ENCODE results near the gene RBM4.

Gene RBM4

DNA sequence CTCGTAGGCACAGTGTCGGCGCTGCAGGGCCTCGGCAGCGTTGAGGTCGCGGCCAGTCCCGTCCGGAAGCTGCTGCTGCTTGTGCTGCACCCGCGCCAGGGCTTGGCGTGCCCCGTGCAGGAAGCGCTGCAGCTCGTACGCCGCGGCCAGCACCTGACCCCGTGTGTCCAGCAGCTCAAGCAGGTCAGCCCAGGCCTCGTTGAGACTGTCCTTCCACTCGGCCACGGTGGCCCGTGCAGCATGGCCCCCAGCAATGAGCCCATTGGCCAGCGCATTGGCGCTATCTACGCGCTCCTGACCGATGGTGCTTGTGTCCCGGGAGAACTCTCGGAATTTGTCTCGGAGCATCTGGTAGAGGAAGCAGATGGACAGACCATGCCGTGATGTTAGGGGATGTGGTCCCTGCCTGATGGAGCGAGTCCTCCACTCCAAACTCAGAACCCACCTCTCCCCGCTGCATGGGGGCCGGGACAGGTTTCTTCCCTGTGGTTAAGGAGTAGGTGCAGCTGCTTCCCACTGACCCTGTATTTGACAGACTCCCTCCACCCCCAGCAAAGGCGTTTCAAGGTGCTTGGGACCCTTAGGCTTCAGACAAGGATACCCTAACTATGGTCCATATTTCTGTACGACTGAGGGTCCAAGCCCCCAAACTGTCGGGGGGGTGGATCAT lies 52.9 kb downstream of the RBM4 start:
- H3K4me3 ChIP-seq (ENCODE audit: low read depth, low read length), result no peak overlapping the region
- TF ChIP-seq CTCF (IDR thresholded peaks at IDR 0.05; ENCODE audit: control insufficient read depth, extremely low read depth, insufficient read depth), result no peak
- DNase-seq (ENCODE audit: low read depth), result no peak

- DNase-seq (ENCODE audit: low read depth), result no peak
- H3K4me3 ChIP-seq (ENCODE audit: low read depth, low read length), result no peak overlapping the region
- no peak for TF ChIP-seq CTCF (IDR thresholded peaks at IDR 0.05; ENCODE audit: control insufficient read depth, extremely low read depth, insufficient read depth)
Measured at GRCh38 chr11:66692446-66692845, 53.9 kb downstream of the RBM4 start.

DNA sequence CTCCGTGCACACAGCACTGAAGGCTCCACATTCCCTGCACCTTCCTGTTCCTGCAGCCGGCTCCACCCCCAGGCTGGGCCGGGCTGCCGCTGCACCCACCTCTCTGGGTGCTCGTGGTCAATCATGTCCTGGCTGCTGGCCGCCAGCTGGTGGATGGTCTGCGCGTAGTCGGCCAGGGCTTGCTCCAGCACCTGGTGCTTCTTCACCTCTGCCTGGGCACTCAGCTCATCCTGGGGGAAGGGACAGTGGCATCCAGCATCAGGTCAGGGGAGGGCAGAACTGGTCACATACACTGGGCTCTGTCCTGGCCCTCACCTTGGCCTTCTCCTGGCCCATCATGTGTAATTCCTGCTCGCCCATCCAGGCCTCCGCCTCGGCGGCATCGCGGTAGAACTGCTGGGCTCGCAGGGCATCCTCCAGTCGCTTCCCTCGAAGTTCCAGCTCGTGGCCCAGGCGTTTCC lies 54.4 kb downstream of the RBM4 start:
- no peak overlapping the region for H3K4me3 ChIP-seq (ENCODE audit: low read depth, low read length)
- TF ChIP-seq CTCF (IDR thresholded peaks at IDR 0.05; ENCODE audit: control insufficient read depth, extremely low read depth, insufficient read depth), result no peak
- no peak for DNase-seq (ENCODE audit: low read depth)

DNA sequence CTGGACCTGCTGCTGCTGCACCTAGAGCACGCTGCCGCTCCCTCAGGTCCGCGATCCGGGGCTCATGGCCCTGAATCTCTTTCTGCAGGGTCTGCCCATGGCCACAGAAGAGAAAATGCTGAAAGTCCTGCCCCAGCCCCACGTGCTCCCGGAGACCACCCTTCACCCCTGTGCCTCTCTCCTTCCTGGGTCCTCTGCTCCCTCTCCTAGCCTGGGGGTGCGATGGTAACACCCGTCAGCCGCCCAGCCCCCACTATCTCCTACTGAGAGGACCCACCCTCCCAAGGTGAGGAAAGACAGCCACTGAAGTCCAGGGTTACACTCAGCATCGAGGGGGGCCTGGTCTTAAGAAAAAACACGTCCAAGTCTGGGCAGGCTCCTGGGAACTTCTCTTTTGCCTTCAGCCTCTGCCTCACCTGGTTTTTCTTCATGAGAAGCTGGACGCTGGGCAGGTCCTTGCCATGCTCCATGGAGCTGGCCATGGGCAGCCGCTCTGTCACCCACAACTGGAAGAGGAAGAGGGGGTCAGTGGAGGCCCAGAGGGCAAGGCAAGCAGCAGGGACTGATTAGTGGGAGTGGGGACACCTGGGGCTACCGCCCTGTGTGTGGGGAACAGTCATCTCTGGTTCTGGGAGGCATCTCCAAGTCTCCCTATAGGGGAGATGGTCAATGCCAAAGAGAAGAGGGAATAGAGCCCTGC lies 55.0 kb downstream of the RBM4 start:
- no peak for TF ChIP-seq CTCF (IDR thresholded peaks at IDR 0.05; ENCODE audit: control insufficient read depth, extremely low read depth, insufficient read depth)
- no peak for DNase-seq (ENCODE audit: low read depth)
- H3K4me3 ChIP-seq (ENCODE audit: low read depth, low read length), result no peak overlapping the region

DNA sequence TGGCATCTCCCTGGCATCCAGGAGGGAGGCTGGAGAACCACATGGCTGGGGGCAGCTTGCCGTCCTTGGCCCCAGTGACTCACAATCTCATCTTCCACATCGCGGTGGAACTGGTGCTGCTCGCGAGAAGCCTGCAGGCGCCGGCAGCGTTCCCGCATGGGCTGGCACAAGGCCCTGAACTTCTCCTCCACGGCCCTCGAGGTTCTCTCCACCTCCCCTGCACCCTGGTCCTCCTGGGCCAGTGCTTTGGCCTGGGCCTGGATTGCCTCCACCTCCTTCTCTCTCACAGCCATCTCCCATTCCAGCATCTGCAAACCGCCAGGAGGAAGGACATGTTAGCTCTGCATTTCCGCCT lies 55.5 kb downstream of the RBM4 start:
- no peak for TF ChIP-seq CTCF (IDR thresholded peaks at IDR 0.05; ENCODE audit: control insufficient read depth, extremely low read depth, insufficient read depth)
- H3K4me3 ChIP-seq (ENCODE audit: low read depth, low read length), result no peak overlapping the region
- DNase-seq (ENCODE audit: low read depth), result no peak

- peak; percentile 92 for TF ChIP-seq CTCF (IDR thresholded peaks at IDR 0.05; ENCODE audit: control insufficient read depth, extremely low read depth, insufficient read depth)
- H3K4me3 ChIP-seq (ENCODE audit: low read depth, low read length), result no peak overlapping the region
- peak; percentile 96 for DNase-seq (ENCODE audit: low read depth)
Measured at GRCh38 chr11:66694732-66695207, 56.3 kb downstream of the RBM4 start.

Measured in LNCaP clone FGC (cell line).